Stimulated activated CD4-positive, alpha-beta T cell treated with anti-CD3 and anti-CD28 coated beads, Interleukin-12 subunit alpha, Interleukin-12 subunit beta, amount 100 ng/mL, for 4 hours (primary cell): ENCODE results near the gene SLC6A12.
"Not testable (repeated sequence)": the region's sequence is repeated elsewhere in the genome, so short reads cannot be mapped to it uniquely, and the experiment has no call there.

Source experiments
- DNase-seq: peaks from one replicate; pipeline ENCODE4 v3.0.0-alpha.2; 2020

SLC6A12 gene

GRCh38 chr12:195156-195555 lies 18.8 kb downstream of the SLC6A12 start:
- DNase-seq, result no peak

GRCh38 chr12:194276-194675 lies 19.7 kb downstream of the SLC6A12 start:
- no peak for DNase-seq

DNA sequence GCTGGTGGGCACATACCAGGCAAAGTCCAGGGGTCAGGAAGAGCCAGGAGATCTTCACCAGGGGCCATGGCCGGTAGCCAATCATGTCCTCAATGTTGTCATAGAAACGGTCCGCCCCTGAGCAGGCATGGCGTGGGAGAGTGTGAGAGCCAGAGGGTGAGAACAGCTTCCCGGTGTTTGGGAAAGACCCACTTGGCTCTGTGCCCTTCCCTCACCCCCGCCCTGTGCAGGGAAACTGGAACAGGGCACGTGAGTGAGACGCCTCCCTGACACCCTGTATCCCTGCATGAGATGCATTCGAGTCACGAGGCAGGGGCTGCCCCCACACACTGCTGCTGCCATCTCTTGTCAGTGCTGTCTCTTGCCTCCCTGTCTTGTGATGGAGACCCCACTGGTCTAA lies 20.7 kb downstream of the SLC6A12 start:
- no peak for DNase-seq

GRCh38 chr12:191541-191940 lies 22.4 kb downstream of the SLC6A12 start:
- no peak for DNase-seq

DNA sequence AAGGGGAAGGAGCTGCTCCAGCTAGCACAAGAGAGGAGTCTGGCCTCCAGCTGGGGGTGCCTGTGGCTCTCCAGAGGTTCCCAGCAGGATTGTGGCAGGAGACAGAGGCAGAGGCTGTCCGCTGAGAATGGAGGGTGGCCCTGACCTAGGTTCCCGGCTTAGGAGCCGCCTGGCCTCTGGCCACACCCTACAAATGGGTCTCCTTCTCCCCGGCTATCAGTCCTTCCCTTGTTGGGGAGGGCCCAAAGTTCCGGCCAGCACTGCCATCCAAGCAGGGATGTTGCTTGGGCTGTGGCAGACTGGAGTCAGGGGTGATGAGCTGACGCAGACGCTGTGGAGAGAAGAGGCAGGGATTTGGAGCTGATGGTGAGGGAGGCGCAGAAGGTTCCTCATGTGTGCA lies 23.1 kb downstream of the SLC6A12 start:
- DNase-seq, result no peak

- no peak for DNase-seq
Measured at GRCh38 chr12:189622-189962, 24.4 kb downstream of the SLC6A12 start.

DNA sequence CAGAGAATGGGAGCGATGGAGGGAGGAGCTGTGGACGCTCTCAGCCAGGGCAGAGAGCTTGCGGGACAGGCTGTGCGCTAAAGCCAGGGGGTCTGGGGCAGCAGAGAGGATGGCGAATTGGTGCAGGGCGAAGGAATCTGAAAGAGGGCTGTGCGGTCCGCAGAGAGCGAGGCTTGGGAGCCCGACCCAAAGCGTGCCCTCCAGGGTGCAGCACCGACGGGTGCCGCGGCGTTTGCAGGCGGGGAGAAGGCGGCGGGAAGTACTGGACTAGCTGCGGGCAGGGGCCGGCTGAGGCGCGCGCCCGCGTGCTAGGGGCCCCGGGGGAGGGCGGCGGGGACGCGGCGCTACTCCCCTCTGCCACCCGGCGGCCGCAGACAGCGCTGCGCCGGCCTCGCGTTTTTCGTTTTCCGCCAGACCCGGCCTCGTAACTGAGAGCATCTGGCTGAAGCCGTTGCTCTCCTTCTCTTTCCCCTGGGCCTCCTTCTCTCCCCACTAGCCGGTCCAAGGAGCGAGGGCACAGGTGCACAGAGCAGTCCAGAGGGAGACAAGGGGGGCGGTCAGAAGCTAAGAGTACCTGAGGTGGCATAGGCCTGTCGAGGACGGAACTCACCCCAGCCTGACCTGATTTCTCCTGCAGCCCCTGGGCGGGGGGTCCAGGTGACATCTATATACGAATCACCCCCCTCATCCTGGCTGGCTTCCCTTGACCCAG lies 24.9 kb downstream of the SLC6A12 start:
- peak; percentile 40 for DNase-seq

GRCh38 chr12:187986-188909 lies 25.7 kb downstream of the SLC6A12 start:
- DNase-seq, result not testable (repeated sequence)

- DNase-seq, result no peak
Measured at GRCh38 chr12:186006-186625, 27.8 kb downstream of the SLC6A12 start.

GRCh38 chr12:185576-185955 lies 28.4 kb downstream of the SLC6A12 start:
- no peak for DNase-seq

GRCh38 chr12:184811-185575 lies 29.0 kb downstream of the SLC6A12 start:
- DNase-seq, result no peak

DNA sequence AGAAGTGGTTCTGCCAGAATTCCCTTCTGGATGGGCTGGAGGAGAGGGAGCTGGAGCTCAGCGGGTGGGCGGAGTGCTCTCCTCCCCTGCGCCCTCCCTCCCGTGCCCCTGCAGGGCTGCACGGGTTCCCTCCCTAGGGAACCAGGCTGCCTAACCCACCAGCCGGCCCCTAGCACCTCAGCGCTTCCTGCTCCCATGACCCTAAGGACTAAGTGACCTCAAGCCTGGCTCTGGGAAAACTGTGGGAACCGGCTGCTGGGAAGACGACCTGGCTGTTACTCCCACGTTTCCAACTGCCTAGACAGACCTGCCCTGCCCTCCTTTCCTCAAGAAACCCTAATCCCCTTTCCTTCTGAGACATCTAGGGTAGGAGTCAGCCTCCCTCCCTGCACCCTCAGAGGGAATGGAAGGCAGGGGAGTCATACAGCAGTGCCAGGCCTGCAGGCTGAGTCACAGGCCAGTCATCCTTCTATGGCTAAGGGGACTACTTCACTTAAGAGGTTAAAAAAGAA lies 31.5 kb downstream of the SLC6A12 start:
- DNase-seq, result no peak

GRCh38 chr12:181921-182320 lies 32.0 kb downstream of the SLC6A12 start:
- DNase-seq, result no peak

DNA sequence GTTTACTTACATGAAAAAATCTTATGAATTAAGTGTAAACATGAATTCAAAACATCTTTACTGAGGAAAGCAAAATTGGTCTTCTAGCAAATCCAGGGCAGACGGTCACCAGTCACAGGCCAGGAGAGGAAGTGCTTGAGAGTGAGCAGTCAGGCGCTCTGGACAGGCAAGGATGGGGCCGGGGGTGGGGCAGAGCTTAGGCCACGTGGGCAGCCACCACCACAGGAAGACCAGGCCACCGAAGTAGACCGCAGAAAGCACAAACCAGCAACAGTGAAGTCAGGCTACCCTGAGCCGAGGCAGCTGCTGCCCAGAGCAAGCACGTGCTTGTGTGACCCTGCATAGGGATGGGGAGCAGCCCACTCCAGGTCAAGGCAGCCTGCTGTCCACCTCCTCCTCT lies 33.5 kb downstream of the SLC6A12 start:
- no peak for DNase-seq

DNA sequence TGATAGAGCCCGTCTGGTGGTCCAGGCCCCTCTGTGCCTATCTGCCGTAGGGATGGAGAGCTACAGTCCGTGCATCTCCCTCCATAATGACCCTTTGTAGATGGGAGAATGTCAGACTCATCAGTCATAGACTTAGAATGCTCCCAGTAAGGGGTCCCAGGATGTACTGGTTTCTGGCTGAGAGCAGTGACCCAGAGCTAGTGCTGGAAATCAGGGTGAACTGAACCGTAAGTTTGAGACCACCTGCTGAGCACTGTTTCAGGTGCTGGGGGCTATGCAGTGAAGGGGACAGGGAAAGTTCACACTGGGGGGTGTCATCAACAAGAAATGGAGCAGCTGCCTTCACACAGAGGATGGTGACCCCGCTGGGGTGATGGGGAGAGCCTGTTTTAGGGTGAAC lies 34.1 kb downstream of the SLC6A12 start:
- no peak for DNase-seq

- DNase-seq, result no peak
Measured at GRCh38 chr12:179131-179884, 34.6 kb downstream of the SLC6A12 start.

DNA sequence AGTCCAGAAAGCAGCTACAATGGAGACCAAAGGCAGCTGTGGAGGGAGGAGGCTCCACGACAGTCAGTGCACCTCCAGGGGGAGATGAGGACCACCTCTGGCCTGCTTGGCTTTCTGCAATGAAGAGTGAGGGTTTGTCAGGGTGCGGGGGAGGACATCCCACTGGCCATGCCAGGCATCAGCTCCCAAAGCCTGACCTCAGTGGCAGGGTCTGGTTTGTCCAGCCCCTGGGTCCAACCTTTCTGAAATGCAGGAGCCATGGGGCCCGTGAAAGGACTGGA lies 35.2 kb downstream of the SLC6A12 start:
- no peak for DNase-seq

- no peak for DNase-seq
Measured at GRCh38 chr12:177980-178828, 35.8 kb downstream of the SLC6A12 start.

GRCh38 chr12:177336-177979 lies 36.5 kb downstream of the SLC6A12 start:
- DNase-seq, result no peak

DNA sequence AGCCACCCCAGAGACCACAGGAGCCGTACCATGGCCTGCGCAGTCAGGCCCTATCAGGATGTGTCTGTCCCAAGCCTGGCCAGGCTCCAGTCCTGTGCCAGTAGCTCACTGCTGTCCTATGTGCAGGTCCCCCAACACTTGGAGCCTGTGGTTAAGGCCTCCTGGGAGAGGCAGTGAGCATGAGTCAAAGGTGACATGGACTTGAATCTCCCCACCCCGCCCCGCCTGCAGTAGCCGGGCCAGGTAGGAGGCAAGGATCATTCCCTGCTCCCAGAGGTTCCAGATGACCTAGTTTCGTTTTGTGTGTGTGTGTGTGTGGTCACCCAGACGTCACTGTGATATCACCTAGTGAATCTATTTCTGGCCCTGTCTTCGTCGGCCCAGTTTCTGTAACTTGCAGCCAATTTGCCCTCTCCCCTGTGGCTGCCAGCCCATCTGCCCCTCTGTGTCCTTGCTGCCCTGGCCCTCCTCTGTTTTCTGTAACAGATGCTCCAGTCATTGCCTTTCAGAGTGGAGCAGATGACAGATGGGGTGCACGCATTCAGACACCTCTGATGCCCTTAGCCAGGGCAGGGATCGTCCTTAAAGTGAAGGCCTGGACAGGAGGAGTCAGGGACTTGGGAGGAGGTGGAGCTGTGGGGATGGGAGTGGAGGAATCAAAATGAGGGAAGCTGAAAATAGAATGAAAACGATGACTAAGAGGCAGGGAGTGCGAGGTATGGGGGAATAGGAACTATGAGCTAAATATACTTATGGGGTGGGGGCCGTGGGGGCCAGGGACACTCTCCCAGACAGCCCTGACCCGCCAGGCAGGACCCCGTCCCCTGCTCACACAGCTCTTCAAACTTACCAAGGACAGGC lies 37.4 kb downstream of the SLC6A12 start:
- DNase-seq, result no peak
